DMS53 treated with DMSO at 0.1 percent for 48 hours (cell line): ENCODE data around the gene RGS16.
"Not testable (repeated sequence)": the region's sequence is repeated elsewhere in the genome, so short reads cannot be mapped to it uniquely, and the experiment has no call there.

Experiments
- DNase-seq: peaks from one replicate; lab custom pipeline; 2025; ENCODE audit not compliant: unreplicated experiment; lab: John Stamatoyannopoulos, UW

The RGS16 gene

GRCh38 chr1:182604175-182605164 is at the start of gene RGS16:
Gene RGS16, minus strand, starts transcription at chr1:182604389. Its CDS starts 130 bp downstream, at chr1:182604259.
- peak; percentile 88 for DNase-seq

GRCh38 chr1:182653986-182654385 is 49.8 kb upstream of the RGS16 start:
- DNase-seq = no peak

DNA sequence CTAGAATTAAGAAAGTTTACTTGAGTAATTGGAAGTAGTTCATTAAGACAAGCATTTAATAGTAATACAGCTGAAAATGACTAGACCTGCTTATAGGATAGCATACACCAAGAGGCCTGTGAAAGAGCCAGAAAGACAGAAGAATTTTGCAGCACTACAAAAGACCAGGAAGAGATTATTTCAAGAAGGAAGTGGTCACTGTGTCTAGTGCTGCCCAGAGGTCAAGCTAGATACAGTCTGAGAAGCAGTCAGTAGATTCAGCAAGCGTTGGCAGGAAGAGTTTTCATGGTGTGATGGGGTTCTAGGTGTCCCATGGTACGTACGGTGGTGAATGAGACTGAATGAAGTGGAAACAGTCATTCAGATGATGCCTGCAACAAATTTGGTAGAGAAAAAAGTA is 48.7 kb upstream of the RGS16 start:
- DNase-seq = no peak

DNA sequence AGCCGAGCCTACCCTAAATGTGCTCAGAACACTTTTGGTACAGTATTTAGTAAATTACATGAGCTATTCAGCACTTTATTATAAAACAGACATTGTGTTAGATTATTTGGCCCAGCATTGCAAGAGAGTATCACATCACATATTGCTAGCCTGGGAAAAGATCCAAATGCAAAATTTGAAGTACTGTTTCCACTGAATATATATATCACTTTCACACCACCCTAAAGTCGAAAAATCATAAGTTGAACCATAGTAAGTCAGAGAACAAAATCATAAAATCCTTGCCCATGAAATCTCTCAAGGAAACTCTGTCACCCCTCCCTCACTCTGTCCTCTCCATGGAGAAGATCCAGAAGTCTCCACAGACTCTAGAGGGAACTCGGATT is 47.1 kb upstream of the RGS16 start:
- no peak for DNase-seq

DNA sequence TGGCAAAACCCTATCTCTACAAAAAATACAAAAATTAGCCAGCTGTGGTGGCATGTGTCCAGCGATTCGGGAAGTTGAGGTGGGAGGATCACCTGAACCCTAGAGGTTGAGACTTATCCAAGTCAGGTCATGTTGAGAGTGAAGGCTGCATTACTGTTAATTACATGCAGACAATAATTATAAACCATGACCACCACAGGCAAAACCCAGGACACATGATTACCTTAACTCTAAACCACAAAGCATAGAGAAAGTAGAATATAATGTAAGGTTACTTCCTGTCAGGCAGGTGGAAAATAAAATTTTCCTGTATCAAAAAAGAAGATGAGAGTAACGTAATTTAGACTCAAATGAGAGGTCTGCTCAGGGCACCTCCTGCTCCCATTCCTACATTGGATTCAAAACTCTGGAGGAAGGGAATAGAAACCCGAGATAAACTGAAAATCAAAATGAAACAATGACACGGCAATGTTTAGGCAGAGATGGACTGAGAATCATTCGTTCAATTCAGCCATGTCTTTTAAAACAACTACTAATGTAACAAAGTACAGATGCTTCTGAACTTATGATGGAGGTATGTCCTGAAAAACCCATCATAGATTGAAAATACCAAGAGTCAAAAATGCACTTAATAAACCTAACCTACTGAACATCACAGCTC is 46.6 kb upstream of the RGS16 start:
- DNase-seq = no peak

GRCh38 chr1:182649041-182649440 is 44.9 kb upstream of the RGS16 start:
- DNase-seq = no peak

DNA sequence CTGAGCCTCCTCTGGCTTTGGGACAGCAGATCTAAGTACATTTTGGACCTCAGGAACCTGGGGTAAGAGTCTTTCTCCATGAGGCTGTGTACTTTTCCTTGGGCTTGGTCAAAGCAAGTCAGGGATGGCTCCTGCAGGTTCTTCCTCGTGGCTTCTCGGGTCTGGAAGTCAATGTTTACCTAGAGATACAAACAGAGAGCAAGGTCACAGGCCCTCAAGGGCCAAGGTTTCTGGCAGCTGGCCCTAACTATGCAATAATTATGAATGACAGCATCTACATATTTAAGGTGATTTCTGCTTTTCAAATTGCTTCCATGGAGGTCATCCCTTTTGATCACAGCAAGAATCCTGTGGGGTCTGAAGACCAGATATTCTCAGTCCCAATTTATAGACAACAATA is 42.5 kb upstream of the RGS16 start:
- peak; percentile 21 for DNase-seq

DNA sequence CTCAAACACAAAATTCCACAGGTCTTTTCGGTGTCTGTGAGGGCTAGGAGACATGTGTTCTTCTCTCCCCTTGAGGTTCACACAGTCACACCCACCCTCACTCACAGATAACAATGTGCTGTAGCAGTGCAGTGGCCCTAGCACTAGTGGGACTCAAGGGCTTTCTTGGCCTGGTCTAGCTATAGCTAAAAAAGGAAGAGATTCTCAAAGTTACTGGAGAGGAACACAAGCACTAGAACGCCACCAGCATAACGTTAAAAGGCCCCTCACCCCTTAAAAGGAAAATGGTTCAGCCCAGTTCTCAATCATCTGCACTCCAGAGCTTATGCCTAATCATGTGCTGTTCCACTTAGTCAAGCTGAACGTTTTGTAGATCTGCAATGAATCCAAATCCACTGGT is 40.7 kb upstream of the RGS16 start:
- DNase-seq = no peak

- no peak for DNase-seq
These were observed 39.5 kb upstream of the RGS16 start for GRCh38 chr1:182643699-182644098.

DNA sequence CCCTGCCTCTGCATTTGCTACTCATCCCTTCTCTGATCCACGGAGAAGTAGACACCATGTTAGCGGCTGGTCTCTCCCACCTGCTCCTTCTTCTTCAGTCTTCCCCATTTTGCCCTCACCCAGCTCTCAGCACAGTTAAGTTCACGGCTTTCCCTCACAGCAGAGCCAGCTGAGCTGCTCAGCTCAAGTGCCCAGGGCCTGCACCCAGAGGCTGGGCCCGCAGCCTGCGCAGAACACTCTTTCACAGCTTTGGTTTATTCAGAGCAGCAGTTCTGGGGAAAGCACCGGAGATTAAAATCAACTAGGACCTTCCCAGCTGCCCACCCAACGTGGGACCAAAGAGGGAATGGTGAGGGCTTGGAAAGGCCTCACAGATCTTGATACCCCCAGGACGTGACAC is 38.3 kb upstream of the RGS16 start:
- DNase-seq = no peak

DNA sequence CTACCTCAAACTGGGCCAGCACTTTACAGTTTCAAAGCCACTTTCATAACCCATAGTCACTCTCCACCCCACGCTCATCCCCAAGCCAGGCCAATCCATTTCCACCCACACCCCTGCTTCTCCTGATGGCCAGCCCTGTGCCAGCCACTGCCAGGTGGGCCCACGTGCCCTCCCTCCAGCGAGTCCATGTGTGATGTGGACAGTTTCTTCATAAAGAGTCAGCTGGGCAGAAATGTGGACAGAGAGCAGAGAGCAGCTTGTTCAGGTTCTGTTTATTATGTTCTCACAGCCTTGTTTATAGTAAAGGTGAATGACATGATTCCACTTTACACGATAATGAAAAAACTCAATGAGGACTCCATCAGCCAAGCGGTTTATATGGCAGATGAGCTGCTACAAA is 37.4 kb upstream of the RGS16 start:
- no peak for DNase-seq

DNA sequence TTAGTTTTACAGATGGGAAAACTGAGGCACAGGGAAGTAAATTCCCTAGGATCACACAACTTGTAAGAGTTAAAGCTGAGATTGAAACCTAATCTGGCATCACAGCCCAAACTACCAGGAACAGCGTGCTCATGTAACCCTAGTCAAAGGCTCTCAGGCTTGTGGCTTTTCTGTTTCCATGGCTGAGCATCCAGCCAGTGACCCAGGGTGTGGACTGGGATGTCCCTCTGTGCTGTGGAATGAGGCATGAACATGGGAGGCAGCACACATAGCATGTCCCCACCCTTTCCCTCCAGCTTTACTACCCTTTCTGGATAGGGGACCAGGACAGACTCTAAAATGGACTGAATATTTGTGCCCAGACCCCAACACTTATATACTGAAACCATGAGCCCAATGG is 35.1 kb upstream of the RGS16 start:
- no peak for DNase-seq

GRCh38 chr1:182637769-182638168 is 33.6 kb upstream of the RGS16 start:
- DNase-seq = no peak

DNA sequence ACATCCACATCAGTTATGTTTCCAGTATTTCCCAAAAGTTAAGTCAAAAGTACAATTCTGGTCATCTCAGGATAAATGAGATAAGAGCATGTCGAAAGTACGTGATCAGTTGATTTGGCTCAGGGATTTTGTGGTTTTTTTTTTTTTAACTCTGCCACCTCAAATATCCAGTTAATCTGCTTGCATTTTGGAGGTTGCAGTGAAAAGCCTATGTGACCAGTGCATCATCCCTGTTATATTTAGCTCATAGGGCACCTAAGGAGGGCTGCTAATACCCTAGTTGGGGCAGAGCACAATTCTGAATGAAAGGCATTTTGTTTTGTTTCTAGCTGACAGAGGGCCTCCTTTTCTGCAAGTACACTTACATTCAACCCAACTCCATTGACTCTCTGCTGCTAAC is 31.7 kb upstream of the RGS16 start:
- no peak for DNase-seq

- peak; percentile 18 for DNase-seq
These were observed 30.3 kb upstream of the RGS16 start for GRCh38 chr1:182634306-182635072.

DNA sequence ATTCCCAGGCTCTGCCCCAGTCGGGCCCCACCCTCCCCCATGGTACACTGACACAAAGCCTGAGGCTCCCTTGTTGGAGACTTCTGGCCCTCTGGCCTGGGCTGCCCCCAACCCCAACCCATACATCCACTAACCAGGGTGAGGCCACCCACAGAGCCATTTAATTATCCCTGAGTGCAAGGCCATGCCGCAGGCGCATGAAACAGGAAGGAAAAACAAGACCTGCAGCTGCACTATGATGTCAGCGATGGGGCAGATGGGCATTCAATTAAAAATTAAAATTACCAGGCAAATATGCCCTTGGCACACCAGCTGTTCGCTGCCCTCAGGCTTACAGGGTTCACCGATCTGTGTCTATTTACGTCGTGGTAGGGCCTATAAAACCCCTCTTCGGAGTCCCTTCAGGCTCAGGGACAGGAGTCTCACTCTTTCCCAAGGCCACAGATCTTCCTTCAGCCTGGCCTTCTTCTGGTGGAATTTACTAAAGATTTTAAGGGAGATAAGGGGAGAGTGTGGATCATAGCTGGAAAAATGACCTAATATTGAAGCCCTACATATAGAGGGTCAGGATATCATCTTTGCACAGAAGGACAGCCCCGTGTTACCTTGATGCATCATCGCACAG is 29.6 kb upstream of the RGS16 start:
- DNase-seq = peak; percentile 7

DNA sequence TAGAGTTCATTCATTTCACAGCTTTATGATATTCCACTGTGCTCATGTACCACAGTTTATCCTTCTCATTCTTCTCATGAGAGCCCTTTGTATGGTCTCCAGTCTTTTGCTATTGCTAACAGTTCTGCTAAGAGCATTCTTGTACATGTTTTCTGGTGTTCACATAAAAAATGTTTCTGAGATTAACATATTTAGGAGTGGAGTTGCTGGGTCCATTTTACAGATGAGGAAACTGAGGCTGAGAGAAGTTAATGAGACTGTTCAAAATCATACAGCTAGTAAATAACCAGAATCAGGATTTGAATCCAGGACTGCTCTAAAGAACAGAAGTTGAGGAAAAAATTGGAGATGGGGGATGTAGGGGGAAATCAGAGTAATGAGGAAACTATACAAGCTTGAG is 28.8 kb upstream of the RGS16 start:
- no peak for DNase-seq

- not testable (repeated sequence) for DNase-seq
These were observed 28.3 kb upstream of the RGS16 start for GRCh38 chr1:182632441-182632857.

DNA sequence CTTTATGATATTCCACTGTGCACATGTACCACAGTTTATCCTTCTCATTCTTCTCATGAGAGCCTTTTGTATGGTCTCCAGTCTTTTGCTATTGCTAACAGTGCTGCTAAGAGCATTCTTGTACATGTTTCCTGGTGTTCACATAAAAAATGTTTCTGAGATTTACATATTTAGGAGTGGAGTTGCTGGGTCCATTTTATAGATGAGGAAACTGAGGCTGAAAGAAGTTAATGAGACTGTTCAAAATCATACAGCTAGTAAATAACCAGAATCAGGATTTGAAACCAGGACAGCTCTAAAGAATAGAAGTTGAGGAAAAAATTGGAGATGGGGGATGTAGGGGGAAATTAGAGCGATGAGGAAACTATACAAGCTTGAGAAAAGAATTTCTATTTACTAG is 27.8 kb upstream of the RGS16 start:
- DNase-seq = no peak

DNA sequence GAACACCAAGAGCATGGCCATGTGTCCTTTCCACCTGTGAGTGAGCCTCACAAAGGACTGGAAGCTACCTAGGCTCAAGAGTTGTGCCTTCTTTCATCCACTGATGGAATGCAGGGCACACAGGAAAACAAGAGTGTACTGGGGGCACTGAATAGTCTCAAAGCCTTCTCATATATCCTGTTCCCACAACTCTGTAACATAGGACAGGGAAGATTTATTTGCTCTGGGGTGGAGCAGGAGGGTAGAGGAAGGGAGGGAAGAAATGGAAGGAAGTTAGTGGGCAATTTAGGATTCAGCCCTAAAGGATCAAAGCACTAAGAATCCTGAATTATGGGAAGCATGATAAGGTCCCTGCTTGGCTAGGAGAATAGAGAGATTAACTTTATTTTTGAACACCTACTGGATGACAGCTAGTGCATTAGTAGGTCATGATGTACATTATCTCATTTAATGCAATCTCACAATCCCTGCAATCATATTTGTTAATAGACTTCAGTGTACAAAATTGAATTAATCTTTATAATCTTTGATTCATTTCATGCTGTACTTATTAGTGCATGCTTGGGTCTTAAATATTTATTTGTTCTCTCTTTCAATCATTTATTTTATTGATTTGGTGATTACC is 27.0 kb upstream of the RGS16 start:
- DNase-seq = no peak

DNA sequence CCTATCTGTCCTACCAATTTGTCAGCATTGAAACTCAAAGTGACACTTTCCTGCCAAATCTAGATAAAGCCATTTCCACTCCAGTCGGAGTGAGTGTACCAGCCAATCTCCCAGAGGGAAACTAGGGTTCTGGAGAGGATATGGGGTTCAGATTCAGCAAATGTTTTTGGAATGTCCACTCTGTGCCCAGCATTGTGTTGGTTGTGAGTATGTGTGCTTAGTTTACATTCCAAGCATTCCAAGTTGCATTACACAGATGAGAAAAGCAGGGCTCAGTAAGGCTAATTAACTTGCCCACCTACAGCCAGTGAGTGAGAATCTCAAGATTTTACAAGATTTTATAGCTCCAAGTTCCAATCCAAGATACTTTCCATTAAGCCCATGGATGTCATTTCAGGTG is 26.4 kb upstream of the RGS16 start:
- no peak for DNase-seq
